Peyer's patch (tissue), 4 donors: Measurements from ENCODE around the gene FGR. TPM values are rescaled to one million over a fixed set of nuclear protein-coding genes. Genes with fewer than 3 reads are reported as not detected.
A peak's percentile ranks its signal among the peaks of the same experiment; 100 is the strongest.

Experiments used
- DNase-seq, 3 donors: peaks; one replicate each; pipeline ENCODE4 v3.0.0-alpha.2; 2017 to 2019
- H3K27ac ChIP-seq, 4 donors: fragments of 200-600 bp; sonication (generic); one replicate each; pipeline ENCODE4 v1.5.1; 2016 to 2019
- H3K27me3 ChIP-seq, 2 donors: fragments of 200-600 bp; sonication (generic); one replicate each; pipeline ENCODE4 v1.5.1; 2019
- H3K36me3 ChIP-seq, 3 donors: fragments of 200-600 bp; sonication (generic); one replicate each; pipeline ENCODE4 v1.5.1; 2016 to 2019
- H3K4me1 ChIP-seq, 4 donors: fragments of 200-600 bp; sonication (generic); one replicate each; pipeline ENCODE4 v1.5.1; 2016 to 2019
- H3K4me3 ChIP-seq, 4 donors: fragments of 200-600 bp; sonication (generic); 1 replicate in 3 of 4; 2 replicates in 1 of 4; pipeline ENCODE4 v1.5.1; 2016 to 2019; ENCODE audit warnings: mild to moderate bottlenecking in 1 of 4
- H3K9me3 ChIP-seq, 4 donors: fragments of 200-600 bp; sonication (generic); one replicate each; pipeline ENCODE4 v1.5.1; 2016 to 2019; ENCODE audit warnings: mild to moderate bottlenecking in 1 of 4
- CTCF ChIP-seq, 6 experiments: fragments of 450-650 bp in 4 of 6; fragments of 200-600 bp in 2 of 6; sonication (generic) in 1 of 6; IDR thresholded peaks; one replicate each; pipeline ENCODE4 v1.5.1; 2017 to 2019; ENCODE audit warnings: antibody characterized with exemption in 6 of 6, mild to moderate bottlenecking in 3 of 6, moderate library complexity in 1 of 6
- POLR2A ChIP-seq, 2 donors: fragments of 450-650 bp; IDR thresholded peaks; one replicate each; pipeline ENCODE4 v1.5.1; 2017; ENCODE audit warnings: antibody characterized with exemption in 2 of 2, mild to moderate bottlenecking in 2 of 2, moderate library complexity in 2 of 2
- total RNA-seq, 4 donors: library from RNA; depleted of rRNA; stranded (reverse); fragments of >200 nt; gene quantifications; one replicate each; pipeline ENCODE4 v1.1.0, GENCODE V29; 2016

The FGR gene
- total RNA-seq, 4 donors from 2014 or later = 1.1 to 38.8 (median 4.7) TPM

- no peak for TF ChIP-seq CTCF (IDR thresholded peaks at IDR 0.05)
- TF ChIP-seq POLR2A (IDR thresholded peaks at IDR 0.05) = no peak
- H3K4me1 ChIP-seq = no peaks in the 10 kb centered on the region
- no peak for DNase-seq
- no peaks in the 10 kb centered on the region for H3K27me3 ChIP-seq
- no peaks in the 10 kb centered on the region for H3K36me3 ChIP-seq
- no peaks in the 10 kb centered on the region for H3K9me3 ChIP-seq
- no peak overlapping the region for H3K27ac ChIP-seq
- H3K4me3 ChIP-seq = no peak overlapping the region
These were observed 51.5 kb downstream of the FGR start for GRCh38 chr1:27583479-27583878.

- no peaks in the 10 kb centered on the region for H3K9me3 ChIP-seq
- no peaks in the 10 kb centered on the region for H3K27me3 ChIP-seq
- H3K4me3 ChIP-seq = no peak overlapping the region
- peaks cover 0 to 8% (median 0%) of the 10 kb centered on the region in 4 donors for H3K4me1 ChIP-seq
- no peak overlapping the region for H3K27ac ChIP-seq
- TF ChIP-seq CTCF (IDR thresholded peaks at IDR 0.05) (no peak), POLR2A (IDR thresholded peaks at IDR 0.05) (no peak)
- no peaks in the 10 kb centered on the region for H3K36me3 ChIP-seq
- DNase-seq = no peak
These were observed 53.2 kb downstream of the FGR start for GRCh38 chr1:27581823-27582243.

GRCh38 chr1:27577504-27578188, 57.3 kb downstream of the FGR start:
- H3K36me3 ChIP-seq = no peaks in the 10 kb centered on the region
- TF ChIP-seq POLR2A (IDR thresholded peaks at IDR 0.05) = no peak
- TF ChIP-seq CTCF (IDR thresholded peaks at IDR 0.05) = no peak
- DNase-seq = no peak

GRCh38 chr1:27576806-27577227, 58.2 kb downstream of the FGR start:
- Histone ChIP-seq H3K9me3 (no peaks in the 10 kb centered on the region), H3K27me3 (no peaks in the 10 kb centered on the region), H3K36me3 (no peaks in the 10 kb centered on the region), H3K4me1 (peaks cover 0 to 56% (median 11%) of the 10 kb centered on the region in 4 donors), H3K4me3 (no peak overlapping the region), H3K27ac (peak overlapping the region in 2 of 4 donors; percentile 75 to 92)
- DNase-seq = no peak
- no peak for TF ChIP-seq POLR2A (IDR thresholded peaks at IDR 0.05)
- TF ChIP-seq CTCF (IDR thresholded peaks at IDR 0.05) = no peak

More at GRCh38 chr1:27577504-27578188, 57.3 kb downstream of the FGR start:
- Histone ChIP-seq H3K4me3 (no peak overlapping the region), H3K27me3 (no peaks in the 10 kb centered on the region), H3K4me1 (peaks cover 0 to 48% (median 11%) of the 10 kb centered on the region in 4 donors), H3K27ac (peak overlapping the region in 2 of 4 donors; percentile 8 to 92), H3K9me3 (no peaks in the 10 kb centered on the region)

GRCh38 chr1:27575840-27576331, 59.1 kb downstream of the FGR start:
- Histone ChIP-seq H3K27me3 (no peaks in the 10 kb centered on the region), H3K4me3 (peak overlapping the region; percentile 37 to 57 (median 54)), H3K27ac (peak overlapping the region; percentile 60 to 92 (median 75)), H3K36me3 (no peaks in the 10 kb centered on the region), H3K9me3 (no peaks in the 10 kb centered on the region), H3K4me1 (peaks cover 0 to 65% (median 11%) of the 10 kb centered on the region in 4 donors)
- DNase-seq = peak; percentile 47 to 72 (median 68)
- TF ChIP-seq POLR2A (IDR thresholded peaks at IDR 0.05) (no peak), CTCF (IDR thresholded peaks at IDR 0.05) (no peak)
